DOHH2 (cell line): ENCODE results near the gene CADPS2.

ENCODE experiments used
- EZH2phosphoT487 ChIP-seq: fragments of 200-600 bp; sonication (generic); IDR thresholded peaks from 2 replicates; pipeline ENCODE4 v1.6.1; 2017; ENCODE audit warnings: borderline replicate concordance, mild to moderate bottlenecking, antibody characterized with exemption, low read length, moderate library complexity, mixed read lengths
- TF ChIP-seq, protein P1 (sequence below): fragments of 200-600 bp; sonication (generic); IDR thresholded peaks from one replicate; pipeline ENCODE4 v1.5.1; 2014; ENCODE audit warnings: antibody characterized with exemption, mild to moderate bottlenecking, low read depth, low read length; ENCODE audit not compliant: poor library complexity, severe bottlenecking

DNA sequence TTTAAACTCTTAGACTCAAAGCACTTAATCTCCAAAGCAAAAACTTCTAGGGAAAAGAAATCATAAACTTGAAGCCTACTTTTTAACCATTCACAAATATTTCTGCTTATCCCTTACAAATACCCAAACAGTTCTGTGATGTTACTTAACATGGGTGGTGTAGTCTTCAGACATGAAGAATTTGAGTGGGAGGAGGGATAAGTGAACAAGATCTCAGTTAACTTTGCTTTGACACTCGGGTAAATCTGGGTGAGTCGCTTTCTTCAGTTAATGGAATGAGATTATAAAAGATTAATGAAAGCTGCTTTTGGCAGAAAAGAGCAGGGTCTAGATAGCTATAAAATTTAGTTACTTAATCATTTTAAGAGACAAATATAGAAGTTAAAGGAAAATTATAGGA is 234.8 kb downstream of the CADPS2 start:
- TF ChIP-seq, protein P1, sequence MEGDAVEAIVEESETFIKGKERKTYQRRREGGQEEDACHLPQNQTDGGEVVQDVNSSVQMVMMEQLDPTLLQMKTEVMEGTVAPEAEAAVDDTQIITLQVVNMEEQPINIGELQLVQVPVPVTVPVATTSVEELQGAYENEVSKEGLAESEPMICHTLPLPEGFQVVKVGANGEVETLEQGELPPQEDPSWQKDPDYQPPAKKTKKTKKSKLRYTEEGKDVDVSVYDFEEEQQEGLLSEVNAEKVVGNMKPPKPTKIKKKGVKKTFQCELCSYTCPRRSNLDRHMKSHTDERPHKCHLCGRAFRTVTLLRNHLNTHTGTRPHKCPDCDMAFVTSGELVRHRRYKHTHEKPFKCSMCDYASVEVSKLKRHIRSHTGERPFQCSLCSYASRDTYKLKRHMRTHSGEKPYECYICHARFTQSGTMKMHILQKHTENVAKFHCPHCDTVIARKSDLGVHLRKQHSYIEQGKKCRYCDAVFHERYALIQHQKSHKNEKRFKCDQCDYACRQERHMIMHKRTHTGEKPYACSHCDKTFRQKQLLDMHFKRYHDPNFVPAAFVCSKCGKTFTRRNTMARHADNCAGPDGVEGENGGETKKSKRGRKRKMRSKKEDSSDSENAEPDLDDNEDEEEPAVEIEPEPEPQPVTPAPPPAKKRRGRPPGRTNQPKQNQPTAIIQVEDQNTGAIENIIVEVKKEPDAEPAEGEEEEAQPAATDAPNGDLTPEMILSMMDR = no peak
- no peak for TF ChIP-seq EZH2phosphoT487
